ENCODE results near the gene PCSK5.

PCSK5 gene

DNA sequence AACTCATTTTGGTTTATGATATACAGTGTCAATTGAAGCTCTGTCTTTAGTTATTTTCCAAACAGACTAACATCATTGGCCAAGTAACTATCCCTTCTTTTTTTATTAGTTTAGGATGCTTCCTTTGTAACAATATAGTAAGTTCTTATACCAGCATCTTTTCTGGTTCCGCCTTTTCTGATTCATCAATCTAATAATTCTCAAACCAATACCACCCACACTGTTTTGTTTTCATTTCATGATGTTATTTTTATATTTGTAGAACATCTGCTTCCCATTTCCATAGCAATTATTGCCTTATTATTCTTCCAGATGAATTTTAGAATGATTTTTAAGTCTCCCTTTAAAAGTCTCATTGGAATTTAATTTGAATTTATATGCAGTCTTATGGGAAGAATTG lies 285.7 kb downstream of the PCSK5 start:
- TF ChIP-seq, protein P1, sequence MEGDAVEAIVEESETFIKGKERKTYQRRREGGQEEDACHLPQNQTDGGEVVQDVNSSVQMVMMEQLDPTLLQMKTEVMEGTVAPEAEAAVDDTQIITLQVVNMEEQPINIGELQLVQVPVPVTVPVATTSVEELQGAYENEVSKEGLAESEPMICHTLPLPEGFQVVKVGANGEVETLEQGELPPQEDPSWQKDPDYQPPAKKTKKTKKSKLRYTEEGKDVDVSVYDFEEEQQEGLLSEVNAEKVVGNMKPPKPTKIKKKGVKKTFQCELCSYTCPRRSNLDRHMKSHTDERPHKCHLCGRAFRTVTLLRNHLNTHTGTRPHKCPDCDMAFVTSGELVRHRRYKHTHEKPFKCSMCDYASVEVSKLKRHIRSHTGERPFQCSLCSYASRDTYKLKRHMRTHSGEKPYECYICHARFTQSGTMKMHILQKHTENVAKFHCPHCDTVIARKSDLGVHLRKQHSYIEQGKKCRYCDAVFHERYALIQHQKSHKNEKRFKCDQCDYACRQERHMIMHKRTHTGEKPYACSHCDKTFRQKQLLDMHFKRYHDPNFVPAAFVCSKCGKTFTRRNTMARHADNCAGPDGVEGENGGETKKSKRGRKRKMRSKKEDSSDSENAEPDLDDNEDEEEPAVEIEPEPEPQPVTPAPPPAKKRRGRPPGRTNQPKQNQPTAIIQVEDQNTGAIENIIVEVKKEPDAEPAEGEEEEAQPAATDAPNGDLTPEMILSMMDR (IDR thresholded peaks at IDR 0.05; ENCODE audit: insufficient read depth, low read depth, low read length, missing control alignments), result no peak
- no peak for DNase-seq (ENCODE audit: low read depth)
- no peak overlapping the region for H3K4me3 ChIP-seq (ENCODE audit: low read length)

DNA sequence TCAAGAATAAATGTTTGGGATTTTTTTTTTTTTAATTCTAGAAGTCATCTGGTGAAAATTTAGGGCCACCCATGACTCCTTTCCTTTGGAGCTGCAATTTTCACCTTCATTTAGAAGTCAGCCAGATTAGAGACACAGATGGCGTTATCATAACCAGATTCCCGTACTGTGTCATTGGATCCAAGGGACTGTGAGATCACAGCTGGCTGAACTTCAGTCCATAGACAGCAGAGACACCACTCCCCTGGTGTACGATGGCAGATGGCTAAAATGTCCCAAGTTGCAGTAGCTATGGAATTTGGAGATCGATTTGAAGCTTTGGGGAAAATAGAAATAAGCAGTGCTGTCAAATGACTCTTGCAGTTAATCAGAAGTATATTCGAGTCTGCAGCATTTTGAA lies 287.5 kb downstream of the PCSK5 start:
- H3K4me3 ChIP-seq (ENCODE audit: low read length), result no peak overlapping the region
- DNase-seq (ENCODE audit: low read depth), result no peak
- TF ChIP-seq, protein P1 (IDR thresholded peaks at IDR 0.05; ENCODE audit: insufficient read depth, low read depth, low read length, missing control alignments), result no peak

DNA sequence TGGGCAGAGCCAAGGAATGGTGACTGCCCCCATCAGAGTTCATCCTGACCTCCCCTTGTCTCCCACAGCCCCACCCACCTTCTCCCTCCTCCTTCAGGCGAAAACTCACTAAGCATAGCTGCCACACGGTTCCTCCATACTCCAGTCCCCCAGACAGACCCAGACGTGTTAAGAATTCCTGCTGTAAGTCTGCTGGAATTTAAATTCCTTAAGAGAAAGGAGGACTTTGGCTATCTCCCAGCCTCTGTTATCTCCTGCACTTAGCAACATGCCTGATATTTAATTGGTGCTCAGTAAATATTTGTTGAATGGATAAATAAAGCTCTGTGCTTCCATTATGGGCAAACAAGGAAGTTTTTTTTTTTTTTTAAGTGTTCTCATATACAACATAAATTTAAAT lies 290.1 kb downstream of the PCSK5 start:
- peak; percentile 59 for DNase-seq (ENCODE audit: low read depth)
- H3K4me3 ChIP-seq (ENCODE audit: low read length), result no peak overlapping the region
- TF ChIP-seq, protein P1 (IDR thresholded peaks at IDR 0.05; ENCODE audit: insufficient read depth, low read depth, low read length, missing control alignments), result no peak

DNA sequence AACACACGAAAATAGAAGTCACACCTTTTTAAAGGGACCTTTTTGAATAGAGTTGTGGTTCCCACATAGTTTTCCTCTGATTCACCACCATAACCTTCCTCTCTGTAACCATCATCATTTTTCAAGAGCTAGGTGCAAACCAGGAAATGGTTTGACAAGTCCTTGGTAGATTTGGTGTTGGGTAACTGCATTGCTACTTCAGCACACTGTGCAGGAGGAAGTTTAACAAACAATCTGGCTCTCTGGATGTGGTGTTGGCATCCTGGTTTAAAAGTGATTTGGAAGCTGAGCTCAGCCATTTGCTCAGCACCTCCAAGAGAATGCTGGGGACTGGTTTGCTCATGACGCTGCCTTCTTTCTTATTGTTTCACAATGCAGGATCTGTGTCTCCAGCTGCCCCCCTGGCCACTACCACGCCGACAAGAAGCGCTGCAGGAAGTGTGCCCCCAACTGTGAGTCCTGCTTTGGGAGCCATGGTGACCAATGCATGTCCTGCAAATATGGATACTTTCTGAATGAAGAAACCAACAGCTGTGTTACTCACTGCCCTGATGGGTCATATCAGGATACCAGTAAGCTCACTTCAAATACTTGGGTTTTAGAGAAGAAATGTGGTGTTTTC lies 290.7 kb downstream of the PCSK5 start:
- H3K4me3 ChIP-seq (ENCODE audit: low read length), result no peak overlapping the region

DNA sequence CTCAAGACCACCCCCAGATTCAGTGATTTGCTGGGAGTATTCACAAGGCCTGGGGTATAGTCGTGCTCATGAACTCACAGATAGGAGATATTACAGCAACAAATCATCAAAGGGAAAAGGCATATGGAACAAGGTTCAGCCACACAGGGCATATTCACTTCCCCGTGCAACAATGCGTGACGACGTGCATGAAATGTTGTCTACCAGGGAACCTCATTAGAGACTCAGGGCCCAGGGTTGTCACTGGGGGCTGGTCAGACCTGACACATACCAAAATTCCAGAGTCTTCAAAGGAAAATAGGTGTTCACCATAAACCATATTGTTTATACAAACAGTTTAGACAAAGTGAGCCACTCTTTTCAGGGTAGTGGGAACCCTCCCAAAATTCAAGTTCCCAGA lies 291.3 kb downstream of the PCSK5 start:
- no peak for DNase-seq (ENCODE audit: low read depth)
- no peak overlapping the region for H3K4me3 ChIP-seq (ENCODE audit: low read length)
- TF ChIP-seq, protein P1 (IDR thresholded peaks at IDR 0.05; ENCODE audit: insufficient read depth, low read depth, low read length, missing control alignments), result no peak

More for the DNA sequence above, 290.7 kb downstream of the PCSK5 start:
- peak; percentile 92 for DNase-seq (ENCODE audit: low read depth)
- TF ChIP-seq, protein P1 (IDR thresholded peaks at IDR 0.05; ENCODE audit: insufficient read depth, low read depth, low read length, missing control alignments), result no peak

DNA sequence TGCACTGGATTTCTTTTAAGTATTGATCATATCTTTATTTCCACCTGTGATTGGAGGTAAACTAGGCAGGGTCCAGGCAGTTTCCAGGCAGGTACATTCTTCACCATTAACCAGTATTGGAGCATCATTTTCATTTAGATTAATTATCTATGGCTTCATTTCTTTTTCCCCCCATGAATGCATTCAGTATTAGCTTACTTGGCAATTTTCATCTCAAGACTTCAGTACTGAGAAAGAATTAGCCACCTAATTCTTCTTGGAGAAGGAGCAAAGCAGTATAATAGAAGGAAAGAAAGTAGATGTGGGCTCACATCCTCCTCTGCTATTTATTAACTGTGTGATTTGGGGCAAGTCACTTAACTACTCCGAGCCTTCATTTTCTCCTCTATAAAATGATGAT lies 295.0 kb downstream of the PCSK5 start:
- TF ChIP-seq, protein P1 (IDR thresholded peaks at IDR 0.05; ENCODE audit: insufficient read depth, low read depth, low read length, missing control alignments), result no peak
- DNase-seq (ENCODE audit: low read depth), result no peak
- H3K4me3 ChIP-seq (ENCODE audit: low read length), result no peak overlapping the region

DNA sequence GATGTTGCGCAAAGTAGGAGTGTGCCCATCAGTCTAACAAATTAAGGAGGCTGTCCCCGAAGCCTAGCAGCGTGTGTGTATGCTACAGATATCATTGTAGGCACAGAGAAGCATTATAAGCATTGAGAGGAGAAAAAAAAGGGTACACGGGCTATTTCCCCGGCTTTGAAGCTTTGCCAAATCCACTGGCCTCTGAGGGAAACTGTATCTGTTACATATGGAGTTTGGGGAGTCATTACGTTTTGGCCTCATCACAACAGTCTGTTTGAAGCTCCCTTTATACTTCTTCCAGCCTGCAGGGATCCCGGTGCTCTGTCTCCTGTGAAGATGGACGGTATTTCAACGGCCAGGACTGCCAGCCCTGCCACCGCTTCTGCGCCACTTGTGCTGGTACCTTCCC lies 297.8 kb downstream of the PCSK5 start:
- H3K4me3 ChIP-seq (ENCODE audit: low read length), result no peak overlapping the region
- TF ChIP-seq, protein P1 (IDR thresholded peaks at IDR 0.05; ENCODE audit: insufficient read depth, low read depth, low read length, missing control alignments), result no peak
- no peak for DNase-seq (ENCODE audit: low read depth)

Measured in epithelial cell of esophagus (primary cell).